GM19239 (cell line): ENCODE results near the gene ACOT7.
A peak's percentile ranks its signal among the peaks of the same experiment; 100 is the strongest.
"Not testable (repeated sequence)": the region's sequence is repeated elsewhere in the genome, so short reads cannot be mapped to it uniquely, and the experiment has no call there.

Experiments
- DNase-seq: peaks from one replicate; pipeline ENCODE4 v3.0.0; 2011; ENCODE audit warnings: low spot score; ENCODE audit not compliant: insufficient read length
- FAIRE-seq: peaks from 2 replicates; lab custom pipeline; 2011; peaks lifted over from hg19 to GRCh38; lab: Jason Lieb, UNC

The ACOT7 gene

DNA sequence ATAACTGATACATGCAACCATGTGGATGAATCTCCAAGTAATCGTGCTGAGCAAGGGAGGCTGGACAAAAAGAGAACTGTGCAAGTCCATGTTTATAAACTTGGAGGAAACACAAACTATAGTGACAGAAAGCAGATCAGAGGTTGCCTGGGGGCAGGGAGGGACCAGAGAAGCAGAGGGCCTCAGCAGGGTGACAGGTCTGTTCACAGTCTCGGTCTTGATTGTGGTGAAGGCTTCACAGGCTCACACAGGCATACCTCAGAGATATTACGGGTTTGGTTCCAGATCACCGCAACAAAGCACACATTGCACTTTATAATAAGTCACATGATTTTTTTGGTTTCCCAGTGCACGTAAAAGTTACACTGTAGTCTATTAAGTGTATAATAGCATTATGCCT lies 28.5 kb downstream of the ACOT7 start:
- FAIRE-seq = no peak

DNA sequence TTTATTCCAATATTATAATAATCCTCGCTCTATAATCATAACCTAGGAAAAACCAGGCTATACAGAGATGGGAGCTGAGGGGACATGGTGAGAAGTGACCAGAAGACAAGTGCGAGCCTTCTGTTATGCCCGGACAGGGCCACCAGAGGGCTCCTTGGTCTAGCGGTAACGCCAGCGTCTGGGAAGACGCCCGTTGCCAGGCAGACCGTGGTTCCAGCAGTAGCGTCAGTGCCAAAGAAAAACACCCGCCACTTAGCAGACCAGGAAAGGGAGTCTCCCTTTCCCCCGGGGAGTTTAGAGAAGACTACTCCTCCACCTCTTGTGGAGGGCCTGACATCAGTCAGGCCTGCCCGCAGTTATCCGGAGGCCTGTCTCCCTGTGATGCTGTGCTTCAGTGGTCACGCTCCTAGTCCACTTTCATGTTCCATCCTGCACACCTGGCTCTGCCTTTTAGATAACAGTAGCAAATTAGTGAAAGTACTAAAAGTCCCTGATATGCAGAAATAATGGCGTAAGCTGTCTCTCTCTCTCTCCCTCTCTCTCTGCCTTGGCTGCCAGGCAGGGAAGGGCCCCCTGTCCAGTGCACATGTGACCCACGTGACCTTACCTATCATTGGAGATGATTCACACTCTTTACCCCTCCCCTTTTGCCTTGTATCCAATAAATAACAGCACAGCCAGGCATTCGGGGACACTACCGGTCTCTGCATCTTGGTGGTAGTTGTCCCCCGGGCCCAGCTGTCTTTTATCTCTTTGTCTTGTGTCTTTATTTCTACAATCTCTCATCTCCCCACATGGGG lies 30.3 kb downstream of the ACOT7 start:
- DNase-seq, FAIRE-seq: not testable (repeated sequence)

More for the DNA sequence above, 28.5 kb downstream of the ACOT7 start:
- no peak for DNase-seq

DNA sequence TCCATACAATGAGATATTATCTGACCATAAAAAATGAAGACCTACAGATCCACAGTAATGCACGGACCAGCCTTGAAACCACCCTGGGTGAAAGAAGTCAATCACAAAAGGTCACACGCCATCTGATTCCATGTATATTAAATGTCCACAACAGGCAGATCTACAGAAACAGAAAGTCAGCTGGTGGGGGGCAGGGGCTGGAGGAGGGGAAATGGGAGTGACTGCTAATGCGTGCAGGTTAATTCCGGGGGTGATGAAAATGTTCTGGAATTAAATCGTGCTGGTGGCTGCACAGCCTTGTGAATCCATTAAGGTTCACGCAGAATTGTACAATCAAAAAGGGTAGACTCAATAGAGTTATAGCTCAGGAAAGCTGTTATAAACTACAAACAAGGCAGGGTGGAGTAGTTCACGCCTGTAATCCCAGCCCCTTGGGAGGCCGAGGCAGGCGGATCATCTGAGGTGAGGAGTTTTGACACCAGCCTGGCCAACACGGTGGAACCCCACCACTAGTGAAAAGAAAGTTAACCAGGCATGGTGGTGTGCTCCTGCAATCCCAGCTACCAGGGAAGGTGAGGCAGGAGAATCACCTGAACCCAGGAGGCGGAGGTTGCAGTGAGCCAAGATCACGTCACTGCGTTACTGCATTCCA lies 32.3 kb downstream of the ACOT7 start:
- DNase-seq (no peak), FAIRE-seq (no peak)

DNA sequence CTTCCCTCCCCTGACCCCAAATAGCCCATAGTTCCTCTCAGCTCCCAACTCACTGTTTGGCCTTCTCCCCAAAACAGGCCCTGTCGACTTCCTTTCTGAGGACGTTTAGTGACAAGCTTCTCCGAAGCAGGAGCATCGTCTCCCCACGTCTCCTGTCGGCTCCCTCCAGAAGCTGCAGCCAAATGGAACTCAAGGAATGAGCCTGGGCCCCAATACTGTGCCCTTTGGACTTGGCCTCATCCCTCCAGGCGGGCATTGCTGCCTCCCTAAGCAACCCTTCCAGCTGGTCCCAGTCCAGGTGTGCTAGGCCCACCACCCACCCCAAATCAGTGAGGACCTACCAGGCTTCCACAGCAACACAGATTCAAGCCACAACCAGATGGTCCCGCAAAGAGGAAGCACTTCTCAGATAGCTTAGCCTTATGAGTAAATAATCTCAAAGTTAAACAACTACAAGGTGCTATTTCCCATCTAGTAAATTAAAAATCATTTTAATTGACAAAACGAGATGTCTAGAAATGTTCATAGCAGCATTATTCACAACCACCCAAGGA lies 33.0 kb downstream of the ACOT7 start:
- no peak for DNase-seq
- no peak for FAIRE-seq

DNA sequence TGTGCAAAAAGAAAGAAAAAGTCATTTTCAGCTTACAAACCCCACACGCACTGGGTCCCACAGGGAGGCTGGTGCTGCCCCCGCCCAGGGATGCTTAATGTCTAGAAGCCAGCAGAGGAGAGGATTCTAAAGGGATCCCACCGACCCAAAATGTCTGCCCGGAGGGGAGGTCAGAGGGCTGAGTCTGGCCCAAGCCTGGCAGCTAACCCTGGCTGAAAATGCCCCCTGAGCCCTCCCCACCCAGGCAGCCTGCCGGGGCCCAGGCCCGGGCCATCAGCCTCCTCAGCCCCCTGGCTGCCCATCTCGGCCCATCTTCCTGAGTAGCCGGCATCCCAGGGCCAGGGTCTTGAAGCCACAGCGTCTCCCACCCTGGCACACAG lies 33.5 kb downstream of the ACOT7 start:
- DNase-seq (no peak), FAIRE-seq (no peak)

DNA sequence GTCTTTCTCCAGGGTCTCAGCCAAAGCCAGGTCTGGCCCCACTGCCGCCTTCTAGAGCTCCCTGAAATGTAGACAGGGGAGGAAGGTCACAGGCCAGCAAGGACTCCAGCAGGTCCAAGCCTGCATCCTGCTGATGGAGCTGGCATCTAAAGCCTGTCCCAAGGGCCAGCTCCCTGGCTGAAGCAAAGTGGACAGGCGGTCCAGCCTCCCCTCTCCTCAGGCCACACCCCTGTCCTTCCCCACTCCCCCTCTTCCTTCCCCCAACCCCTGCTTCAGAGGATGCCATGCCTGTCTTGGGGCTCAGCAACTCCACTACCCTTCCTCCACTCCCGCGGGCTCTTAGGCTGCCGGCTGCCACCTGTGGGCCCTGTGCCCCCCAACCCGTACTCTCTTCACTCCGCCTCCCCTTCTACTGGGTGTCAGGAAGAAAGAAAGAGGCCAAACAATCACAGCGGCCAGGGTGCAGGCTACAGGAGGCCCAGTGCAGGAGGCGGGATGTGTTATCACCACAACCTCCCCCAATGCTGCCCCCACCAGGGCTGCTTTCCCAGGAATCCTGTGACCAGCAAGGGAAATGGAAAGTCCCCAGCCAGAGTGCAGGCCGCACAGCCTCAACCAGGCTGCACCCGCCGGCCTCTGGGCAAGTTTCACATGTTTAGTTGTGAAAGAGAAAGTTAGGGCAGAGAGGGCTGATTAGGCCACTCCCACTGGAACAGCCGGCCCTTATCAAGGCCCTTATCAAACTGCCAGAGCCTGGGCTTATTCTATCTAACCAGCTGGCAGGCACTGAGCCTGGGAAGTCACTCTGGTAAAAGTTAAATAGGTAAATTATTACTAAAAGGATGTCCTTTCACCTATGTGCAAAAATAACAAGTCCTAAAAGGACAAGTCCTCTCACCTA lies 34.1 kb downstream of the ACOT7 start:
- FAIRE-seq (peak; percentile 94), DNase-seq (peak; percentile 78)

DNA sequence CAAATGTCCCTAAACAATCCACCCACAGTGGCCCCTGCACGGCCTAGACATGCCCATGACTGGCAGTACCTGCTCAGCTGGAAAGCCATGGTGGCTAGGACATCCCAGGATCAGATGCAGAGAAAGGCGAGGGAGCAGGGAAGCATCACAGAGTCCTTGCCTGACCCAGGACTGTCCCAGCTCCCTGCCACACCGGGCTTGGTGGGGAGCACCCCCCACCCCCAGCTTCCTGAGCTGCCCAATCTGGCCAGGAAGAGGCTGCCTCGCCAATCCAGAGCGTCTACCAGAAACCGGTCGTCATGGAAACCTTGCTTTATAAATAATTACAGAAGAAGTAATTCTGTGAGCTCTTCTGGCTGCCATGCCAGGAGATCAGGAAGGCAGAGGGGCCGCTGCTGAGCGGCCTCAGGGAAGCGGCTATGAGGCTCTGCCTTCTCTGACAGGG lies 34.8 kb downstream of the ACOT7 start:
- DNase-seq = no peak

DNA sequence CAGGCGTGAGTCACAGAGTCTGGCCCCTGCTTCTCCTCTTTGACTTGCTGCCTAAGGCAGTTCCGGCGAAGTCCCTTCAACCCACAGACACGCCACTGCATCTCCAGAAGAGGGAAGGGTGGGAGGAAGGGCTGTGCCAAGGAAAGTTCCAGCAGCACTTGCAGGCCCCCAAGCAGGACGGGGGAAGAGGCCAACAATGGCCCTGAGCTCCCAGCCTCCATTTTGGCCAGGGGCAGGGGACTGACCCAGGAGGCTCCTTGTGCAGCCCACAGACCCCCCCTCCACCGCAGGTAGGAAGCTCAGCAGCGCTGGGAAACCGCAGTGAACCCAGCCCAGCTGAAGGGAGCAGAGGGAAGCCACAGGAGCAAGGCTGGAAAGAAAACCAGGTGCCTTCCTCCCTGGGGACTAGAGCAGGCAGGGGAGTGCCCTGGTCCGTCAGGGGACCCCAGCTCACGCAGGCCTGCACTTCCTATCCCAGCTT lies 35.4 kb downstream of the ACOT7 start:
- FAIRE-seq = no peak

More for the DNA sequence above, 34.8 kb downstream of the ACOT7 start:
- FAIRE-seq = no peak

DNA sequence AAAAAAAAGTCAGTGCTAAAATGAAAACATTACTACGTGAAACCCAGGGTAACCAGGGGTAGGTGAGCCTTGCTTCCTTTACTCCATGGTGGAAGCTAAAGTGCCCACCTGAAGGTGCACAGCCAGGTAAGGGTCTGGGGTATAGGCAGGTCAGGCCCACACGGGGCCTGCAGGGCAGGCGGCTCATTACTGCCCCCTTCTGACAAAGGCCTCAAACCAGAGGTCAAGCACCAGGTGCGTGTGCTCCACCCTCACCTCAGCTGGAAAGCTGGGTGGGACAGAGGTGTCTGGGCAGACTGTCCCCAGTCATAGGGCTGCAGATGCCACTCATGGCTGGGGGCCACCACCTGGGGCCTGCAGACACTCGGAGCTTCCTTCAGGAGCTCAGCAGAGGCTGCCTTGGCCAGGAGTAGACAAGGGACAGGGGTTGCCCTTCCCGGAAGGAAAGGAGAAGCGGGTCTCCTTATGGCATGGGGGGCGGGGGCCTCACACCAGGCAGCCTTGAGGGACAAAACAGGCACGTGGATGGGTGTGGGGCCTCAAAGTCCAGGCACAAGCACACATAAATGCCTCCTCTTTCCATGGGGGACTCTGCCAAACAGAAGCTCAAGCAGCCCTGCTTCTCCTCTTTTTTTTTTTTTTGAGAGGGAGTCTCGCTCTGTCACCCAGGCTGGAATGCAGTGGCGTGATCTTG lies 36.2 kb downstream of the ACOT7 start:
- FAIRE-seq = no peak
- DNase-seq = no peak

More for the DNA sequence above, 35.4 kb downstream of the ACOT7 start:
- DNase-seq = no peak

DNA sequence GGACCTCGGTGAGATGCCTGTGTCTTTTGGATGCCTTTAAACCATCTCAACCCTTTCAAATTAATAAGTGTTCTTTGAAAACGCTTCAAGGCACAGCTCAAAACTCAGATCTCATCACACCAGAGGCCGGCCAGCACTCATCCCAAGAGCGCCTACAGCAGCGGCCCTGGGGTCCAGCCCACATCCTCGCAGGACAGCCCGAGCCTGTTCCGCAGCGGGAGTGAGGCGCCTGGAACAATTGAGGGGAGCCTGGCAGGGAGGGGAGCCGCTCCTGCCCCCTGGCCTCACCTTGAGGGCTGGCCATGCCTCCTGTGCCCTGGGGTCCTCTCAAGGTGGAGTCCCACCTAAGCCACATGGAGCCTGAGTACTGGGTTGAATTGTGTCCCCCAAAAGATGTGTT lies 37.9 kb downstream of the ACOT7 start:
- no peak for FAIRE-seq
- no peak for DNase-seq

DNA sequence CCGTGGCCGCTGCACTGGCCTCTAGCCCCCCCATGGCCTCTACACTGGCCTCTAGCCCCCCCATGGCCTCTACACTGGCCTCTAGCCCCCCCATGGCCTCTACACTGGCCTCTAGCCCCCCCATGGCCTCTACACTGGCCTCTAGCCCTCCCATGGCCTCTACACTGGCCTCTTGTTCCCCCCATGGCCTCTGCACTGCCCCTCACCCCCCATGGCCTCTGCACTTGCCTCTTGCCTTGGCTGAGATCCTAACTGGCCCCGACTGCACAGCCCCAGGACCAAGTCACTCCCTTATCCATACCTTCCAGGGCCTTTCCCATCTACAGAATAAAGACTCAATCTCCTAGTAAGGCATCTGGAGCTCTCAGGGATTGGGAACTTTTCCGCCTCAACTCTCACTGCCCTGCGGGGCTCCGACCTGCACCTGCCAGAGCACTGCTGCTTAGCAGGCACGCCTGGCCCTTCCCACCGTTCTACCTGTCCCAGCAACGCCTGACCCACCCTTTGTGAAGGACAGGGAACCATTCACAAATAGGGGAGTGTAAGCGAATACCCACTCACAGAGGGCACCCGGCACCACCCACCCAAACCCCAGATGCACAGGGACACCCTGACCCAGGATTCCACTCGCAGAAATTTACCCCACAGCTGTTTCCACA lies 38.8 kb downstream of the ACOT7 start:
- no peak for DNase-seq

DNA sequence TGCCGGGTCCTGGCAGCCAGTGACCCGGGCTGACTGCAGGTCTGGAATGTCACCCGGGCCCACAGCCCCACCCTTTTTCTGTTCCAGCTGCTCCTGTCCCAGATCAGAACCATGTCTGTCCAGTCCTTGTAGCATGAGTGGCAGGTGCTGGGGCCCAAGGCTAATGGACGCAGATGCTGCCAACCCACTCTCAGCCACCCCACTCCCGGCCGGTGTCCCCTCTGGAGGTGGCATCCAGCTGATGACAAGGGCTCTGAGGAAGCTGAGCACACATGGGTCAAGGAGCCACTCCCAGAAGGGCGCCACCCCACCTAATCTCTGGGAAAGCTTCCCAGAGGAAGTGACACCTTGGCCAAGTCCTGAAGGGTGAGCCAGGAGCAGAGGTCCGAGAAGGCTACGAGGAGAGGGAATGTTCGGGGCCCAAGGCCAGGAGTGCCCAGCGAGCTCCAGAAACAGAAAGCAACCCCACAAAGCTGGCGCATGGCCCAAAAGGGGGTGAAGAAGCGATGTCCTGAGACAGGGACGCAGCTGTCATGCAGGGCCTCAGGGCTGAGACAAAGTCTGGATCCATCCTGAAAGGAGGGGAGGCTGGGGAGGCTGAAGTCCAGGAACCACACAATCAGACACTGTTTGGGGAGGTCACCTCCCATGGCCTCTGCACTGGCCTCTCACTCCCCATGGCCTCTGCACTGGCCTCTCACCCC lies 39.5 kb downstream of the ACOT7 start:
- DNase-seq (no peak), FAIRE-seq (no peak)

More for the DNA sequence above, 38.8 kb downstream of the ACOT7 start:
- FAIRE-seq = no peak

DNA sequence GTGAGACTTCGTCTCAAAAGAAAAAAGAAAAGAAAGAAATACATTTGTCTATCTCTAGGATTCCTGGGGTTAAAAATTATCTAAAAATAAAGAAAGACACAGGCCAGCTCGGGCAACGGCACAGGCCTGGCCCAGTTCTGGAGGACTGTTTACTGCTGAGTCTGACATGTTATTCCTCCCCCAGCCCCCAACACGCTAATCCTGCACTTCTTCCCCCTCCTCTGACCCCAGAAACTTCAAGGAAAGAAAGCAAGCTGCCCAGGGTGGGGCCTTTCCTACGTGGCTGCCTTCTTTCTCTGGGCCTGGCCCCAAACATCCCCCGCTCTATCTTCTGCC lies 40.0 kb downstream of the ACOT7 start:
- DNase-seq (no peak), FAIRE-seq (no peak)

DNA sequence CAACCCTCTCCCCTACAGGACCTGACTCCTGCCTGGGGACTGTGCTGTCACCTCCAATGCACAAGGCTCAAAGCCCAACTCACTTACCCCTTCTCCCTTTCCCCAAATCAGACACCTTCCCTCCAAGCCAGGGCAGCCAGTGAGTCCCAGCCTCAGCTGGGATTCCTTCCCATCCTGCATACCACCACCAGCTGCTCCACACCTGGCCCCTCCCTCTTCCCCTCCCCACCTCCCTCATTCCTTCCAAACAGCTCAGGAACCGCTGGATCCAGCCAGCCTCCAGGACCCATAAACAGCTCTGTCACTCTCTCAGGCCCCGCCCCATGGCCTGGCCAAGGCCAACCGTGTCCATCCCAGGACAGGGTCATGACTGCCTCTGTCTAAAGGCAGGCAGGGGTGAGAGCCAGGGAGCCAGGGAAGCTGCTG lies 41.4 kb downstream of the ACOT7 start:
- FAIRE-seq (no peak), DNase-seq (no peak)

DNA sequence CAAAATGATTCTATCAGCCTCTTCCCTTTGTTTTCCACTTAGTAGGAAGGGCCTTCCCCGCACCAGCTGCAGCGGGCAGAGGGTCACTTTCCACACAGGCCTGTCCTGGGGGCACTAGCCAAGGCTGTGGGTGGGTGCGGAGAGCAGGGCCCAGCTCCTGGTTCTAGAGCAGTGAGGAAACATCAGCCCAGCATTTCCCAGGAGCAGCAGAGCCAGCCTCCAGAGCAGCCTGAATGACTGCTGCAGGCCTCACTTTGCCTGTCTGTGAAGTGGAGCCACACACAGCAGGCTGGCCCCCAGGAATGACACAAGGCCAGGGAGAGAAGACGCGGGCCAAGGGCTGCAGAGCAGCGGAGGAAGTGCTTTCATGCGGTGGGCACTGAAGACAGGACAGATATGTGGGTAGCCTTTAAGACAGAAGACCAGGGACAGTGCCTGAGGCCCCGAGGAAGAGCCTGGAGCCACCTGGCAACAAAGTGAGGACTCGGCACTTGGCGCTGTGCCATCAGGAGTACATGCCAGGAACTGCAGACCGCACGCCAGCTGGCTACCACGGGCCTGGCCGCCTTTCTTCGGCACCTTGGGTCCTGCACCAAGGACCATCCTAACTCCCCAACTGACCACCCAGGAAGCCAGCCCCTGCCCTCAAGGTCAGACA lies 42.0 kb downstream of the ACOT7 start:
- DNase-seq (no peak), FAIRE-seq (no peak)

DNA sequence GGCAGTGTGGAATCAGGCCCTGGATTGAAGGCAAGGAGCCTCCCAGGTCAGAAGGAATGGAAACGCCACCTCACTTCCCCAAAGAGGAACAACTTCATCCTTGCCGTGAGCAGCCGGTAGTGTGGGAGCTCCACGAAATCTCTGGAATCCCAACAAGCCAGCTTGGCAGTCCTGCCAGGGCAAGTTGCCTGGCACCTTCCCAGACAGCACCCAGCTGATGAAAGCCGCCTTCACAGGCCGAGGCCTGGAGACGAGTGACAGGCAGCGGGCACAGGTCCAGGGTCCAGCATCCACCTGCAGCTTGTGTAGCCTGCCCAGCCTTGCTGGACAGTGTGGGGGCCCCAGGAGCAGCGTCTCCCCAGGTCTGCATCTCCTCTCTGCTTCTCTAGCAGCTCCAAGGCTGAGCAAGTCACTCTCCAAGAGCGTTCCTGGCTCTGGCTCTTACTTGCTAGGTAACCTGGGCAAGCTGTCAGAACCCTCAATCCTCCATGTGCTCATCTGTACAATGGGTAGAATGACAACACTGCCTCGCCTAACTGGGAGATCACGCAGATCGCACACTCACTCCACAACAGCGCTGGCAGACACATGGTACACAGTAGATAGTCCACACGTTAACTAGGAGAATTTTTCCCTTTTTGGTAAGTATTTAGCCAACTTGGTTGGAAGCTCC lies 43.0 kb downstream of the ACOT7 start:
- FAIRE-seq (no peak), DNase-seq (no peak)

DNA sequence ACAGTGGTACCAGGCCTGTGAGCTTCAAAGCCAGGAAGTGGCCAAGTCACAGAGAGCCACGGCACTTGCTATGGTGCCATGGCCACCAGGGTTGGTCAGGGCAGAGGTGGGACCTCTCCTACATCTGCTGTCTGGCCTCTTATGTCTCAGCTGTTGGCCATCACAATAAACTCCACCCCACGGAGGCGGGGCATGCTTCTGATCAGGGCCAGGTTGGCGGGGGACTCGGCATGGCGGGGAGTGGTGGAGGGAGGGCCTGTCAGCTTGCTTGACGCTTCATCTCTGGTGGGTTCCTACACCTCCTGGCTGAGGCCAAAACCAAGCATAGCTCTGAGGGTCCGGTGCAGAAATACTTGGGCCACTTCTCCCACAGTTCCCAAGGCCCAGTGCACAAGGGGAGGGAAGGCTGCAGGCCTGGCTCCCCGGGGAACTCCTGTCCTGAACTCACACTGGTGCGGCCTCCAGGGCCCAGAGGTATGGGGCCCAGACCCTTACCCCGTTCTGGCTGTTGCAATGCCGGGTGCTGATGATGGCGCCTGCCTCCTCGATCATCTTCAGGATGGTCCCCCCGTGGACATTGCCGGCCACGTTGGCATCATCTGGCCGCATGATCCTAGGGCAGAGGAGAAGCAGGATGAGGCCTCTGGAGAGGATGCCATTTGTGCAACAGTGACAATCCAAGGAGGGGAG lies 44.2 kb downstream of the ACOT7 start:
- no peak for DNase-seq
- no peak for FAIRE-seq
